Stimulated activated CD4-positive, alpha-beta T cell treated with anti-CD3 and anti-CD28 coated beads, TNF-alpha, amount 100 ng/mL, for 4 hours (primary cell): ENCODE data around the gene NOL4L.

Experiments
- DNase-seq, 3 experiments: peaks; one replicate each; pipeline ENCODE4 v3.0.0-alpha.2; 2020; ENCODE audit warnings: low read depth in 3 of 3

The NOL4L gene

GRCh38 chr20:32613192-32614053, 28.3 kb upstream of the NOL4L start:
- DNase-seq, result no peak

- no peak for DNase-seq
Measured at GRCh38 chr20:32612351-32613191, 27.4 kb upstream of the NOL4L start.

- no peak for DNase-seq
Measured at GRCh38 chr20:32611868-32612267, 26.7 kb upstream of the NOL4L start.

GRCh38 chr20:32611286-32611685, 26.2 kb upstream of the NOL4L start:
- no peak for DNase-seq

GRCh38 chr20:32610472-32611218, 25.5 kb upstream of the NOL4L start:
- DNase-seq, result no peak

GRCh38 chr20:32609993-32610392, 24.9 kb upstream of the NOL4L start:
- no peak for DNase-seq

- DNase-seq, result no peak
Measured at GRCh38 chr20:32609111-32609773, 24.1 kb upstream of the NOL4L start.

GRCh38 chr20:32608664-32609015, 23.5 kb upstream of the NOL4L start:
- DNase-seq, result no peak

GRCh38 chr20:32607727-32608663, 22.9 kb upstream of the NOL4L start:
- DNase-seq, result no peak

- DNase-seq, result no peak
Measured at GRCh38 chr20:32607324-32607723, 22.2 kb upstream of the NOL4L start.

GRCh38 chr20:32606790-32607189, 21.7 kb upstream of the NOL4L start:
- DNase-seq, result no peak

- no peak for DNase-seq
Measured at GRCh38 chr20:32606107-32606506, 21.0 kb upstream of the NOL4L start.

- no peak for DNase-seq
Measured at GRCh38 chr20:32605167-32605656, 20.1 kb upstream of the NOL4L start.

GRCh38 chr20:32603046-32603726, 18.1 kb upstream of the NOL4L start:
- no peak for DNase-seq

GRCh38 chr20:32602273-32602672, 17.1 kb upstream of the NOL4L start:
- no peak for DNase-seq

GRCh38 chr20:32600681-32601237, 15.6 kb upstream of the NOL4L start:
- DNase-seq, result no peak

GRCh38 chr20:32599783-32600340, 14.7 kb upstream of the NOL4L start:
- no peak for DNase-seq

- no peak for DNase-seq
Measured at GRCh38 chr20:32598606-32599005, 13.5 kb upstream of the NOL4L start.

GRCh38 chr20:32597714-32598113, 12.6 kb upstream of the NOL4L start:
- DNase-seq, result no peak
